NCI-H524 treated with DMSO at 0.1 percent for 48 hours (cell line): Measurements from ENCODE around the gene SLC6A8.

Experiments used
- DNase-seq: peaks from one replicate; lab custom pipeline; 2025; lab: John Stamatoyannopoulos, UW

The SLC6A8 gene

GRCh38 chrX:153687121-153688039 is at the start of gene SLC6A8:
Gene SLC6A8, plus strand, starts transcription at chrX:153687926. Its CDS starts 649 bp downstream, at chrX:153688575.
- DNase-seq, result no peak

GRCh38 chrX:153638041-153638371 is 49.7 kb upstream of the SLC6A8 start:
- no peak for DNase-seq

- no peak for DNase-seq
These were observed 49.1 kb upstream of the SLC6A8 start for GRCh38 chrX:153638436-153639176.

- DNase-seq, result no peak
These were observed 48.3 kb upstream of the SLC6A8 start for GRCh38 chrX:153639177-153640044.

GRCh38 chrX:153640045-153640686 is 47.6 kb upstream of the SLC6A8 start:
- no peak for DNase-seq

GRCh38 chrX:153640736-153641575 is 46.8 kb upstream of the SLC6A8 start:
- no peak for DNase-seq

GRCh38 chrX:153641627-153642026 is 46.1 kb upstream of the SLC6A8 start:
- DNase-seq, result no peak

- no peak for DNase-seq
These were observed 45.6 kb upstream of the SLC6A8 start for GRCh38 chrX:153642051-153642654.

GRCh38 chrX:153642655-153643430 is 44.9 kb upstream of the SLC6A8 start:
- no peak for DNase-seq

GRCh38 chrX:153643431-153644351 is 44.0 kb upstream of the SLC6A8 start:
- no peak for DNase-seq

- no peak for DNase-seq
These were observed 43.2 kb upstream of the SLC6A8 start for GRCh38 chrX:153644356-153645125.

GRCh38 chrX:153645151-153645550 is 42.6 kb upstream of the SLC6A8 start:
- no peak for DNase-seq

GRCh38 chrX:153645921-153646488 is 41.7 kb upstream of the SLC6A8 start:
- DNase-seq, result no peak

GRCh38 chrX:153646620-153647373 is 40.9 kb upstream of the SLC6A8 start, which contains the start of gene DUSP9:
Gene DUSP9, plus strand, starts transcription at chrX:153647203. Its CDS starts 751 bp downstream, at chrX:153647954.
- DNase-seq, result no peak

- no peak for DNase-seq
These were observed 40.0 kb upstream of the SLC6A8 start for GRCh38 chrX:153647461-153648357.
